Choroid plexus epithelial cell (primary cell): ENCODE data around the gene DNAH7.

Experiments used
- DNase-seq: peaks from one replicate; pipeline ENCODE4 v3.0.0-alpha.2; 2010; ENCODE audit warnings: low read depth
- H3K4me3 ChIP-seq: 2 replicates; pipeline ENCODE4 v1.5.1; 2011; ENCODE audit warnings: low read depth, mild to moderate bottlenecking, control low read depth, low read length, moderate library complexity
- CTCF ChIP-seq: conservative IDR thresholded peaks from 2 replicates; pipeline ENCODE4 v1.5.1; 2011; ENCODE audit warnings: low read depth, mild to moderate bottlenecking, control low read depth, inconsistent platforms, low read length, moderate library complexity

The DNAH7 gene

GRCh38 chr2:196066291-196067087, 2.1 kb downstream of the DNAH7 start:
- TF ChIP-seq CTCF: peak; percentile 59
- DNase-seq: peak; percentile 63
- no peak overlapping the region for H3K4me3 ChIP-seq

GRCh38 chr2:196063773-196064172, 4.9 kb downstream of the DNAH7 start:
- DNase-seq: no peak
- no peak overlapping the region for H3K4me3 ChIP-seq
- TF ChIP-seq CTCF: no peak

- H3K4me3 ChIP-seq: no peak overlapping the region
- DNase-seq: peak; percentile 21
- TF ChIP-seq CTCF: no peak
These were observed 9.1 kb downstream of the DNAH7 start for GRCh38 chr2:196059491-196059960.

- no peak for TF ChIP-seq CTCF
- DNase-seq: no peak
These were observed 14.0 kb downstream of the DNAH7 start for GRCh38 chr2:196054631-196055030.

GRCh38 chr2:196046123-196046917, 22.3 kb downstream of the DNAH7 start:
- H3K4me3 ChIP-seq: no peak overlapping the region
- DNase-seq: peak; percentile 40
- no peak for TF ChIP-seq CTCF

More at GRCh38 chr2:196054631-196055030, 14.0 kb downstream of the DNAH7 start:
- no peak overlapping the region for H3K4me3 ChIP-seq

GRCh38 chr2:196041786-196042185, 26.9 kb downstream of the DNAH7 start:
- H3K4me3 ChIP-seq: no peak overlapping the region
- DNase-seq: no peak
- no peak for TF ChIP-seq CTCF
